K562 (cell line): ENCODE results near the gene ATAD2B. TPM values are rescaled to one million over a fixed set of nuclear protein-coding genes. Genes with fewer than 3 reads are reported as not detected.

Source experiments
- ATAC-seq: fragments of 200-7000 bp; cut with Tn5 transposase; 3 replicates; pipeline ENCODE4 v1.9.1; 2020; ENCODE audit warnings: moderate library complexity
- BruUV-seq: library from RNA; stranded (reverse); fragments of 400-500 nt; replicated peaks from 2 replicates; lab custom pipeline; 2021; lab: Mats Ljungman, UMichigan
- CTCF ChIA-PET: fragments of 300-600 bp; formaldehyde crosslinking; extraction: SDS; loops from one replicate; lab custom pipeline; 2021; ENCODE audit warnings: low intra/inter-chr PET ratio; lab: Yijun Ruan, JAX
- POLR2A ChIA-PET: fragments of 300-600, 350-650 bp; sonication (Branson Sonifier 250); formaldehyde crosslinking; extraction: SDS; loops from one replicate; lab custom pipeline; 2021; ENCODE audit warnings: antibody characterized with exemption, inconsistent platforms; lab: Yijun Ruan, JAX
- DNase-seq, 4 experiments: peaks; one replicate each; pipeline versions ENCODE4 v3.0.0 to v3.0.0-alpha.2; 2011 to 2018; ENCODE audit warnings: low spot score in 3 of 4, mixed read lengths in 3 of 4; ENCODE audit errors: extremely low read depth in 1 of 4
- FAIRE-seq: peaks from 2 replicates; lab custom pipeline; 2011; peaks lifted over from hg19 to GRCh38; lab: Jason Lieb, UNC
- H2AFZ ChIP-seq: 2 replicates; pipeline ENCODE4 v1.6.0; 2011; ENCODE audit warnings: low read depth, low read length, control low read depth, inconsistent platforms
- H3K27ac ChIP-seq: fragments of 200-600 bp; 3 replicates; pipeline ENCODE4 v1.8.0; 2011; ENCODE audit warnings: low read depth, mild to moderate bottlenecking, control low read depth, inconsistent platforms, low read length, moderate library complexity, mixed read lengths; ENCODE audit errors: extremely low read depth
- H3K27me3 ChIP-seq, 2 experiments: fragments of 300-600 bp in 1 of 2; 2 replicates in 1 of 2; 3 replicates in 1 of 2; pipeline versions ENCODE4 v1.6.0 to v1.8.0; 2011; ENCODE audit warnings: inconsistent platforms in 2 of 2, low read length in 2 of 2, mild to moderate bottlenecking in 1 of 2, mixed read lengths in 1 of 2, moderate library complexity in 1 of 2; ENCODE audit not compliant: control insufficient read depth in 2 of 2, insufficient read depth in 2 of 2
- H3K36me3 ChIP-seq: fragments of 300-600 bp; 3 replicates; pipeline ENCODE4 v1.8.0; 2011; ENCODE audit warnings: mild to moderate bottlenecking, low read length, inconsistent platforms; ENCODE audit not compliant: control insufficient read depth, insufficient read depth
- H3K4me1 ChIP-seq, 2 experiments: fragments of 200-600 bp in 1 of 2; replicated peaks in 1 of 2; 2 replicates in 1 of 2; 3 replicates in 1 of 2; pipeline versions ENCODE4 v1.5.1 to v1.8.0; 2011; ENCODE audit warnings: inconsistent platforms in 2 of 2, low read length in 2 of 2, mild to moderate bottlenecking in 1 of 2, mixed read lengths in 1 of 2, moderate library complexity in 1 of 2; ENCODE audit not compliant: control insufficient read depth in 2 of 2, insufficient read depth in 2 of 2
- H3K4me2 ChIP-seq: 2 replicates; pipeline ENCODE4 v1.6.1; 2011; ENCODE audit warnings: low read length, control low read depth, inconsistent platforms, mixed read lengths; ENCODE audit not compliant: insufficient read depth
- H3K4me3 ChIP-seq: fragments of 200-600 bp; sonication (generic), shearing (Covaris generic); 2 replicates; pipeline ENCODE4 v1.5.1; 2016; ENCODE audit warnings: control low read depth, inconsistent platforms
- H3K79me2 ChIP-seq: fragments of 200-600 bp; 3 replicates; pipeline ENCODE4 v1.8.0; 2011; ENCODE audit warnings: low read length, inconsistent platforms; ENCODE audit not compliant: control insufficient read depth, insufficient read depth
- H3K9ac ChIP-seq, 2 experiments: 2 replicates each; pipeline versions ENCODE4 v1.6.0 to v1.6.1; 2011; ENCODE audit warnings: low read depth in 2 of 2, low read length in 2 of 2, control low read depth in 1 of 2, inconsistent platforms in 1 of 2, mild to moderate bottlenecking in 1 of 2, mixed read lengths in 1 of 2; ENCODE audit not compliant: insufficient read depth in 1 of 2
- H3K9me1 ChIP-seq: one replicate; pipeline ENCODE4 v1.6.0; 2011; ENCODE audit warnings: inconsistent platforms, mild to moderate bottlenecking, low read length, moderate library complexity; ENCODE audit not compliant: control insufficient read depth, insufficient read depth
- H3K9me3 ChIP-seq: replicated peaks from 2 replicates; pipeline ENCODE4 v1.5.1; 2011; ENCODE audit warnings: low read depth, low read length, inconsistent platforms; ENCODE audit not compliant: control insufficient read depth, insufficient read depth
- H4K20me1 ChIP-seq: replicated peaks from 2 replicates; pipeline ENCODE4 v1.6.1; 2011; ENCODE audit warnings: low read length, inconsistent platforms, mixed read lengths; ENCODE audit not compliant: control insufficient read depth, insufficient read depth
- GABPA ChIP-seq: fragments of 200-800 bp; sonication (Bioruptor generic); conservative IDR thresholded peaks from 2 replicates; pipeline ENCODE4 v1.6.1; 2016; ENCODE audit warnings: low read depth, missing genetic modification characterization, missing compliant biosample characterization
- HNRNPK ChIP-seq: fragments of 200-400 bp; formaldehyde crosslinking; IDR thresholded peaks from one replicate; pipeline ENCODE4 v1.6.1; 2018; ENCODE audit warnings: mild to moderate bottlenecking, low read depth, low read length; ENCODE audit not compliant: poor library complexity, severe bottlenecking
- NR0B1 ChIP-seq: fragments of 450-650 bp; IDR thresholded peaks from one replicate; pipeline ENCODE4 v1.6.1; 2018; ENCODE audit warnings: mild to moderate bottlenecking, moderate library complexity; ENCODE audit not compliant: partially characterized antibody
- PCBP2 ChIP-seq: fragments of 200-400 bp; formaldehyde crosslinking; IDR thresholded peaks from 2 replicates; pipeline ENCODE4 v1.6.1; 2018; ENCODE audit warnings: low read length, low read depth, mild to moderate bottlenecking, moderate library complexity; ENCODE audit not compliant: poor library complexity, severe bottlenecking
- POU5F1 ChIP-seq: fragments of 150-350 bp; IDR thresholded peaks from 2 replicates; pipeline ENCODE4 v1.6.1; 2014; ENCODE audit warnings: borderline replicate concordance, low read length, low read depth, mild to moderate bottlenecking; ENCODE audit not compliant: partially characterized antibody
- SMAD4 ChIP-seq: fragments of 250-450 bp; sonication (Bioruptor Pico); conservative IDR thresholded peaks from 2 replicates; pipeline ENCODE4 v1.8.0; 2021; ENCODE audit warnings: inconsistent platforms, mild to moderate bottlenecking, moderate library complexity
- TOE1 ChIP-seq, 2 experiments: fragments of 450-650 bp in 1 of 2; sonication (generic) in 1 of 2; formaldehyde crosslinking in 1 of 2; IDR thresholded peaks; 2 replicates each; pipeline versions ENCODE4 v1.7.1 to v1.8.0; 2016 to 2022; ENCODE audit warnings: borderline replicate concordance in 2 of 2, mild to moderate bottlenecking in 2 of 2, antibody characterized with exemption in 1 of 2, inconsistent platforms in 1 of 2, low read depth in 1 of 2, missing genetic modification reagents in 1 of 2, moderate library complexity in 1 of 2
- ZNF696 ChIP-seq: fragments of 250-450 bp; sonication (Bioruptor Pico); conservative IDR thresholded peaks from 2 replicates; pipeline ENCODE4 v1.4.0; 2020; ENCODE audit warnings: mild to moderate bottlenecking, moderate library complexity
- WGBS: fragments of 100-300 bp; shearing (Covaris generic); methylation state at CpG from one replicate; pipeline ENCODE4 v1.1.6; 2016; ENCODE audit warnings: low coverage, mixed read lengths; ENCODE audit not compliant: insufficient coverage; ENCODE audit errors: missing lambda C conversion rate; 5-methylcytosine and 5-hydroxymethylcytosine counted together
- in situ Hi-C: fragments of 300-500 bp; cut with MboI; formaldehyde crosslinking; loops from 4 replicates; pipeline ENCODE4 v1.15.0; 2018; ENCODE audit warnings: inconsistent platforms, mixed read lengths
- intact Hi-C: fragments of 100-400 bp; cut with micrococcal nuclease; formaldehyde crosslinking; loops from 2 replicates; pipeline ENCODE4 v1.14.2; 2022
- polyA plus RNA-seq, 8 experiments: library from polyadenylated mRNA; depleted of rRNA in 4 of 8; stranded (reverse) in 5 of 8; unstranded in 3 of 8; fragments of >200 nt; fragmentation: Nextera tagmentation in 2 of 8; fragmentation: Illumina TruSeq in 1 of 8; extraction: Ambion mirVana in 2 of 8; extraction: Trizol in 1 of 8; gene quantifications; 2 replicates each; pipeline versions ENCODE4 v1.2.1 to v1.2.3, GENCODE V29; 2011 to 2014; ENCODE audit warnings: inconsistent platforms in 1 of 8, missing spikeins in 1 of 8
- total RNA-seq, 7 experiments: library from RNA; depleted of rRNA in 6 of 7; stranded (reverse); fragments of >200 nt in 6 of 7; fragmentation: Illumina TruSeq in 2 of 7; extraction: Trizol in 2 of 7; gene quantifications; 2 replicates each; pipeline versions ENCODE4 v1.2.1 to v1.2.3, GENCODE V29; 2011 to 2021; ENCODE audit warnings: low replicate concordance in 1 of 7
- TF ChIP-seq, protein P1 (sequence below), 2 experiments: fragments of 450-650 bp in 1 of 2; sonication (generic) in 1 of 2; formaldehyde crosslinking in 1 of 2; IDR thresholded peaks; 2 replicates each; pipeline versions ENCODE4 v1.7.1 to v1.9.0; 2016 to 2022; ENCODE audit warnings: inconsistent platforms in 1 of 2, mild to moderate bottlenecking in 1 of 2, missing genetic modification reagents in 1 of 2

The ATAD2B gene
- total and polyA plus RNA-seq, 9 of the 15 experiments (the other 6 are each of a cell fraction or from before 2014, with no cell fraction given): 3.2 to 21.6 (median 11.4) TPM

DNA sequence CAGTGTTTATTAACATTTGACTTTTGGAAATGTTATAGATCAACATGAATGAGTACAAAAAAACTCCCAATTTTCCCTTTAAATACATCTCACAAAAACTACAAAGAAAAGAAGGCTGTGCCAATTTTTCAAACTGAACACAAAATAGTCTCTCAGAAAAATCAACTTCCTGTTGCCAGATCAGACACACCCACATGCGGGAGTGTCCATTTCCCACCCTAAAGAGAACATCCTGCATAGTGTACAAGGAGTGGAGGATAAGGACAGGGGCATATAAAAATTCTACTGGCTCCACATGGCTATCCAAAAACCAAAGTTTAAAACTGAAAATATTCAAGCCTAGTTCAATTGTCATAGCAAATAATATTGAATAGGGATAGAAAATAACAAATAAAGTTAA, 165.3 kb downstream of the ATAD2B start:
- intact Hi-C loops: loop anchor here (10.0 kb wide), 1 partner anchor 127 kb away; no protein-coding TSS in a partner anchor
- no peak overlapping the region for H2AFZ ChIP-seq
- H3K27ac ChIP-seq: no peak overlapping the region
- peak; percentile 86 for ATAC-seq
- WGBS: 15% methylated on average over 1 of the region's 1 CpG
- FAIRE-seq: no peak
- in situ Hi-C loops: no loop called here
- POLR2A ChIA-PET: interaction anchor here (1.2 kb wide), 1 partner anchor 13 kb away, joined by 5 read pairs; no protein-coding TSS in a partner anchor
- H3K4me2 ChIP-seq: no peak overlapping the region
- H3K9me1 ChIP-seq: no peaks in the 10 kb centered on the region
- CTCF ChIA-PET: interaction anchor here (0.6 kb wide), 1 partner anchor 125 kb away, joined by 6 read pairs; no protein-coding TSS in a partner anchor
- TF ChIP-seq POU5F1 (no peak), SMAD4 (CRISPR knock-in tag) (no peak), ZNF696 (no peak), NR0B1 (no peak), TOE1 (IDR thresholded peaks at IDR 0.05; ENCODE audit: borderline replicate concordance) (no peak), TOE1 (CRISPR knock-in tag; IDR thresholded peaks at IDR 0.05; ENCODE audit: borderline replicate concordance, low read depth) (no peak), GABPA (tag) (peak; percentile 56), PCBP2 (no peak), HNRNPK (no peak)
- TF ChIP-seq, protein P1, sequence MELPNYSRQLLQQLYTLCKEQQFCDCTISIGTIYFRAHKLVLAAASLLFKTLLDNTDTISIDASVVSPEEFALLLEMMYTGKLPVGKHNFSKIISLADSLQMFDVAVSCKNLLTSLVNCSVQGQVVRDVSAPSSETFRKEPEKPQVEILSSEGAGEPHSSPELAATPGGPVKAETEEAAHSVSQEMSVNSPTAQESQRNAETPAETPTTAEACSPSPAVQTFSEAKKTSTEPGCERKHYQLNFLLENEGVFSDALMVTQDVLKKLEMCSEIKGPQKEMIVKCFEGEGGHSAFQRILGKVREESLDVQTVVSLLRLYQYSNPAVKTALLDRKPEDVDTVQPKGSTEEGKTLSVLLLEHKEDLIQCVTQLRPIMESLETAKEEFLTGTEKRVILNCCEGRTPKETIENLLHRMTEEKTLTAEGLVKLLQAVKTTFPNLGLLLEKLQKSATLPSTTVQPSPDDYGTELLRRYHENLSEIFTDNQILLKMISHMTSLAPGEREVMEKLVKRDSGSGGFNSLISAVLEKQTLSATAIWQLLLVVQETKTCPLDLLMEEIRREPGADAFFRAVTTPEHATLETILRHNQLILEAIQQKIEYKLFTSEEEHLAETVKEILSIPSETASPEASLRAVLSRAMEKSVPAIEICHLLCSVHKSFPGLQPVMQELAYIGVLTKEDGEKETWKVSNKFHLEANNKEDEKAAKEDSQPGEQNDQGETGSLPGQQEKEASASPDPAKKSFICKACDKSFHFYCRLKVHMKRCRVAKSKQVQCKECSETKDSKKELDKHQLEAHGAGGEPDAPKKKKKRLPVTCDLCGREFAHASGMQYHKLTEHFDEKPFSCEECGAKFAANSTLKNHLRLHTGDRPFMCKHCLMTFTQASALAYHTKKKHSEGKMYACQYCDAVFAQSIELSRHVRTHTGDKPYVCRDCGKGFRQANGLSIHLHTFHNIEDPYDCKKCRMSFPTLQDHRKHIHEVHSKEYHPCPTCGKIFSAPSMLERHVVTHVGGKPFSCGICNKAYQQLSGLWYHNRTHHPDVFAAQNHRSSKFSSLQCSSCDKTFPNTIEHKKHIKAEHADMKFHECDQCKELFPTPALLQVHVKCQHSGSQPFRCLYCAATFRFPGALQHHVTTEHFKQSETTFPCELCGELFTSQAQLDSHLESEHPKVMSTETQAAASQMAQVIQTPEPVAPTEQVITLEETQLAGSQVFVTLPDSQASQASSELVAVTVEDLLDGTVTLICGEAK (IDR thresholded peaks at IDR 0.05): 0 out of 2 replicates have a peak, but pooled peaks have one; percentile 16
- TF ChIP-seq, protein P1 (CRISPR knock-in tag; IDR thresholded peaks at IDR 0.05): no peak
- TF ChIP-seq, all 486 proteins: peak for 2
- no peaks in the 10 kb centered on the region for H3K9me3 ChIP-seq
- no peaks in the 10 kb centered on the region for H3K27me3 ChIP-seq
- H3K4me1 ChIP-seq: peaks cover 0 to 11% of the 10 kb centered on the region in 2 experiments; a peak in 2 of 5 replicates
- no peak overlapping the region for H3K9ac ChIP-seq
- no peak overlapping the region for H3K4me3 ChIP-seq
- DNase-seq: peak; percentile 14 to 38 (median 28)
- H3K79me2 ChIP-seq: no peaks in the 10 kb centered on the region
- peaks cover 30% of the 10 kb centered on the region for H3K36me3 ChIP-seq
- H4K20me1 ChIP-seq: no peaks in the 10 kb centered on the region
- no TSS peak for BruUV-seq
